Right lobe of liver (tissue), 6 donors: Measurements from ENCODE around the gene NOS1AP. TPM values are rescaled to one million over a fixed set of nuclear protein-coding genes. Genes with fewer than 3 reads are reported as not detected.

ENCODE experiments used
- ATAC-seq, 4 donors: fragments of 200-7000 bp; cut with Tn5 transposase; one replicate each; pipeline ENCODE4 v1.9.1; 2020; ENCODE audit warnings: mild to moderate bottlenecking in 4 of 4, moderate library complexity in 4 of 4
- DNase-seq, 3 donors: peaks; one replicate each; pipeline ENCODE4 v3.0.0-alpha.2; 2020
- H3K27ac ChIP-seq, 3 donors: fragments of 200-600 bp; one replicate each; pipeline ENCODE4 v1.8.0; 2022
- H3K27me3 ChIP-seq, 2 donors: fragments of 200-600 bp; one replicate each; pipeline ENCODE4 v1.8.0; 2022
- H3K36me3 ChIP-seq, 4 donors: fragments of 200-600 bp; sonication (generic) in 1 of 4; one replicate each; pipeline versions ENCODE4 v1.5.1 to v1.8.0; 2017 to 2022; ENCODE audit warnings: control low read depth in 1 of 4
- H3K4me1 ChIP-seq, 4 donors: fragments of 200-600 bp; sonication (generic) in 1 of 4; one replicate each; pipeline versions ENCODE4 v1.5.1 to v1.8.0; 2017 to 2022; ENCODE audit warnings: control low read depth in 1 of 4
- H3K4me3 ChIP-seq, 3 donors: fragments of 200-600 bp; one replicate each; pipeline ENCODE4 v1.8.0; 2022
- H3K9me3 ChIP-seq, 4 donors: fragments of 200-600 bp; sonication (generic) in 1 of 4; one replicate each; pipeline versions ENCODE4 v1.5.1 to v1.8.0; 2017 to 2022; ENCODE audit warnings: control low read depth in 1 of 4
- CTCF ChIP-seq, 4 donors: fragments of 200-600 bp in 3 of 4; fragments of 450-650 bp in 1 of 4; IDR thresholded peaks; one replicate each; pipeline versions ENCODE4 v1.5.1 to v1.8.0; 2016 to 2022; ENCODE audit warnings: antibody characterized with exemption in 4 of 4, mild to moderate bottlenecking in 2 of 4
- POLR2A ChIP-seq: fragments of 450-650 bp; IDR thresholded peaks from one replicate; pipeline ENCODE4 v1.6.1; 2017; ENCODE audit warnings: antibody characterized with exemption, mild to moderate bottlenecking
- WGBS: methylation state at CpG from one replicate; pipeline ENCODE4 v1.1.6; 2018; ENCODE audit warnings: low coverage, low lambda C conversion rate; ENCODE audit not compliant: insufficient coverage; ENCODE audit errors: missing lambda C conversion rate; 5-methylcytosine and 5-hydroxymethylcytosine counted together
- intact Hi-C, 2 donors: fragments of 100-400 bp; cut with DNase I; formaldehyde crosslinking; loops; one replicate each; pipeline versions ENCODE4 v1.11.2 to v1.14.1; 2022
- total RNA-seq, 6 experiments: library from RNA; depleted of rRNA in 2 of 6; stranded (reverse); fragments of >200 nt in 2 of 6; fragmentation: NEBNext Ultra II Directional in 3 of 6; extraction: Animal tissue kit (Norgen Biotek cat#: 25700) in 3 of 6; gene quantifications; one replicate each; pipeline versions ENCODE4 v1.1.0 to v1.2.4, GENCODE V29; 2016 to 2023
- donor health status: DM: no; HTN: yes; CAD: no.
- donor health status: DM: no; HTN: no; CAD: no.
- donor health status: DM: no; HTN: no; CAD: no.
- donor health status: DM: no; HTN: yes; CAD: no.
- donor health status: DM: no; HTN: yes; CAD: no.

Gene NOS1AP
- total RNA-seq, 6 experiments from 2014 or later: 4.7 to 24.8 (median 11.6) TPM

GRCh38 chr1:162251102-162251501 lies 181.6 kb downstream of the NOS1AP start:
- Histone ChIP-seq H3K27ac (no peak overlapping the region), H3K4me3 (no peak overlapping the region), H3K36me3 (no peaks in the 10 kb centered on the region), H3K27me3 (no peaks in the 10 kb centered on the region), H3K9me3 (no peaks in the 10 kb centered on the region), H3K4me1 (peaks cover 0 to 39% (median 9%) of the 10 kb centered on the region in 4 donors)
- TF ChIP-seq CTCF (IDR thresholded peaks at IDR 0.05): no peak
- no peak for TF ChIP-seq POLR2A
- intact Hi-C loops: no loop called here
- ATAC-seq (no peak), DNase-seq (no peak)
- WGBS: 79% methylated on average over 2 of the region's 2 CpGs

GRCh38 chr1:162252214-162252613 lies 182.7 kb downstream of the NOS1AP start:
- ATAC-seq (no peak), DNase-seq (no peak)
- no peaks in the 10 kb centered on the region for H3K9me3 ChIP-seq
- no peak overlapping the region for H3K4me3 ChIP-seq
- H3K4me1 ChIP-seq: peaks cover 0 to 29% (median 4%) of the 10 kb centered on the region in 4 donors
- H3K27me3 ChIP-seq: no peaks in the 10 kb centered on the region
- no peak overlapping the region for H3K27ac ChIP-seq
- WGBS: 79% methylated on average over 2 of the region's 2 CpGs
- intact Hi-C loops: no loop called here
- H3K36me3 ChIP-seq: no peaks in the 10 kb centered on the region
- TF ChIP-seq CTCF (IDR thresholded peaks at IDR 0.05) (no peak), POLR2A (no peak)

DNA sequence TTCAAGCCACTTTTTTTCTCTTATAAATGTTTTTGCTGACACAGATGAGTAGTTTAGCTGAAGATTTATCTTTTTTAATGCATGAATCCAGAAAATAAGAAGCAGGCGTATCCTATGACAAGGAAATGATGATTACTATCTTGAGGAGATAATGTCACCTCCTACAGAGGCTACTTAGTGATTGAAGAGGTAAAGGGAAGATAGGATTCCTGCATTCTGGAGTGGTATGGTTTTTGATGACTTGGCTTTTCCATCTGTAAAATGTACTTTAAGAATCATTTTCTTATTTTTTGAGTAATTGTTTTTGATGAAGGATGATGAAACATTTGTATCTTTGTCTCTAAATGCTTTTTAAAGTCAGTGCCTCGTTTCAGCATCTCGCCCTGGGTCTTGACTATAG lies 184.3 kb downstream of the NOS1AP start:
- H3K27me3 ChIP-seq: no peaks in the 10 kb centered on the region
- H3K27ac ChIP-seq: no peak overlapping the region
- intact Hi-C loops: no loop called here
- TF ChIP-seq POLR2A: no peak
- no peak for TF ChIP-seq CTCF (IDR thresholded peaks at IDR 0.05)
- no peaks in the 10 kb centered on the region for H3K9me3 ChIP-seq
- peaks cover 0 to 16% (median 0%) of the 10 kb centered on the region in 4 donors for H3K4me1 ChIP-seq
- H3K36me3 ChIP-seq: no peaks in the 10 kb centered on the region
- ATAC-seq: no peak
- DNase-seq: no peak
- WGBS: 76% methylated on average over 3 of the region's 3 CpGs
- no peak overlapping the region for H3K4me3 ChIP-seq

- H3K27ac ChIP-seq: no peak overlapping the region
- DNase-seq (no peak), ATAC-seq (no peak)
- intact Hi-C loops: no loop called here
- H3K9me3 ChIP-seq: no peaks in the 10 kb centered on the region
- H3K36me3 ChIP-seq: no peaks in the 10 kb centered on the region
- no peak overlapping the region for H3K4me3 ChIP-seq
- WGBS: 79% methylated on average over 4 of the region's 4 CpGs
- H3K27me3 ChIP-seq: no peaks in the 10 kb centered on the region
- no peak for TF ChIP-seq POLR2A
- TF ChIP-seq CTCF (IDR thresholded peaks at IDR 0.05): no peak
- peaks cover 0 to 16% (median 0%) of the 10 kb centered on the region in 4 donors for H3K4me1 ChIP-seq
Measured at GRCh38 chr1:162256287-162256686, 186.8 kb downstream of the NOS1AP start.

DNA sequence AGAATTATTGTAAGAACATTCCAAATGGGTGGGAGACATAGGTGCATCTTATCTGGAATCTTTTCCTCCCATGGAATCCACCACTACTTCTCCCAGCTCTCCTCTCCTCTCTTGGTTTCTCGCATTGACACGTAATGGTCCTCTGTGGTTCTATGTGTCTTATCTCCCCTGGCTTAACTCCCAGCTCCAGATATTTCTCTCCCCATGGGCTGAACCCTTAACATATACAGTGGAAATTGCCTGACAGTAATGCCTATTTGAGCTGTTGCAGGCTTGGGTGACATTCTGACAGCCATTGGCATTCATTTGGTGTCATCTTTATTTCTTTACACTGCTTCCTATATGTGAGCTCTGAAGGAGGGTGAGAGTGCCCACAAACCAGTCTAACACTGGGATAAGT lies 188.9 kb downstream of the NOS1AP start:
- Histone ChIP-seq H3K36me3 (no peaks in the 10 kb centered on the region), H3K4me3 (no peak overlapping the region), H3K4me1 (peaks cover 0 to 8% (median 0%) of the 10 kb centered on the region in 4 donors), H3K27me3 (no peaks in the 10 kb centered on the region), H3K27ac (no peak overlapping the region), H3K9me3 (no peaks in the 10 kb centered on the region)
- no peak for ATAC-seq
- WGBS: 87% methylated on average over 2 of the region's 2 CpGs
- TF ChIP-seq POLR2A (no peak), CTCF (IDR thresholded peaks at IDR 0.05) (no peak)
- intact Hi-C loops: no loop called here
- no peak for DNase-seq
